Peyer's patch (tissue), 4 donors: Measurements from ENCODE around the gene ATF6B. TPM values are rescaled to one million over a fixed set of nuclear protein-coding genes. Genes with fewer than 3 reads are reported as not detected.
A peak's percentile ranks its signal among the peaks of the same experiment; 100 is the strongest.

ENCODE experiments used
- DNase-seq, 3 donors: peaks; one replicate each; pipeline ENCODE4 v3.0.0-alpha.2; 2017 to 2019
- H3K27ac ChIP-seq, 4 donors: fragments of 200-600 bp; sonication (generic); one replicate each; pipeline ENCODE4 v1.5.1; 2016 to 2019
- H3K27me3 ChIP-seq, 2 donors: fragments of 200-600 bp; sonication (generic); one replicate each; pipeline ENCODE4 v1.5.1; 2019
- H3K36me3 ChIP-seq, 3 donors: fragments of 200-600 bp; sonication (generic); one replicate each; pipeline ENCODE4 v1.5.1; 2016 to 2019
- H3K4me1 ChIP-seq, 4 donors: fragments of 200-600 bp; sonication (generic); one replicate each; pipeline ENCODE4 v1.5.1; 2016 to 2019
- H3K4me3 ChIP-seq, 4 donors: fragments of 200-600 bp; sonication (generic); 1 replicate in 3 of 4; 2 replicates in 1 of 4; pipeline ENCODE4 v1.5.1; 2016 to 2019; ENCODE audit warnings: mild to moderate bottlenecking in 1 of 4
- H3K9me3 ChIP-seq, 4 donors: fragments of 200-600 bp; sonication (generic); one replicate each; pipeline ENCODE4 v1.5.1; 2016 to 2019; ENCODE audit warnings: mild to moderate bottlenecking in 1 of 4
- CTCF ChIP-seq, 6 experiments: fragments of 450-650 bp in 4 of 6; fragments of 200-600 bp in 2 of 6; sonication (generic) in 1 of 6; IDR thresholded peaks; one replicate each; pipeline ENCODE4 v1.5.1; 2017 to 2019; ENCODE audit warnings: antibody characterized with exemption in 6 of 6, mild to moderate bottlenecking in 3 of 6, moderate library complexity in 1 of 6
- POLR2A ChIP-seq, 2 donors: fragments of 450-650 bp; IDR thresholded peaks; one replicate each; pipeline ENCODE4 v1.5.1; 2017; ENCODE audit warnings: antibody characterized with exemption in 2 of 2, mild to moderate bottlenecking in 2 of 2, moderate library complexity in 2 of 2
- total RNA-seq, 4 donors: library from RNA; depleted of rRNA; stranded (reverse); fragments of >200 nt; gene quantifications; one replicate each; pipeline ENCODE4 v1.1.0, GENCODE V29; 2016

The ATF6B gene
- total RNA-seq, 4 donors from 2014 or later = 75.3 to 408 (median 156) TPM

- no peak for DNase-seq
- Histone ChIP-seq H3K36me3 (peaks cover 0 to 19% (median 0%) of the 10 kb centered on the region in 3 donors), H3K4me3 (no peak overlapping the region), H3K4me1 (peaks cover 0 to 39% (median 2%) of the 10 kb centered on the region in 4 donors), H3K27ac (peak overlapping the region; percentile 38 to 83 (median 66)), H3K9me3 (no peaks in the 10 kb centered on the region), H3K27me3 (no peaks in the 10 kb centered on the region)
- TF ChIP-seq POLR2A (IDR thresholded peaks at IDR 0.05) = no peak
- no peak for TF ChIP-seq CTCF (IDR thresholded peaks at IDR 0.05)
These were observed 16.5 kb downstream of the ATF6B start for GRCh38 chr6:32111424-32112066.

- TF ChIP-seq CTCF (IDR thresholded peaks at IDR 0.05) (no peak), POLR2A (IDR thresholded peaks at IDR 0.05) (no peak)
- peaks cover 0 to 10% (median 0%) of the 10 kb centered on the region in 3 donors for H3K36me3 ChIP-seq
- no peaks in the 10 kb centered on the region for H3K9me3 ChIP-seq
- H3K4me1 ChIP-seq = peaks cover 0 to 39% (median 2%) of the 10 kb centered on the region in 4 donors
- H3K27ac ChIP-seq = peak overlapping the region; percentile 38 to 83 (median 66)
- no peak for DNase-seq
- H3K4me3 ChIP-seq = no peak overlapping the region
- no peaks in the 10 kb centered on the region for H3K27me3 ChIP-seq
These were observed 17.4 kb downstream of the ATF6B start for GRCh38 chr6:32110632-32111031.

GRCh38 chr6:32109765-32110160 is 18.3 kb downstream of the ATF6B start:
- TF ChIP-seq CTCF (IDR thresholded peaks at IDR 0.05) (no peak), POLR2A (IDR thresholded peaks at IDR 0.05) (no peak)
- Histone ChIP-seq H3K27ac (peak overlapping the region; percentile 54 to 83 (median 72)), H3K4me1 (peaks cover 0 to 39% (median 2%) of the 10 kb centered on the region in 4 donors)

GRCh38 chr6:32109114-32109764 is 18.8 kb downstream of the ATF6B start, which contains the start of gene TNXB:
Gene TNXB (minus strand): TSS chr6:32109338. CDS start chr6:32098198, 11,140 bp downstream.
- H3K36me3 ChIP-seq = no peaks in the 10 kb centered on the region
- H3K27ac ChIP-seq = peak within 1 kb of the TSS; percentile 66 to 83 (median 74)
- peak within 1 kb of the TSS; percentile 20 to 46 (median 31) for H3K4me3 ChIP-seq
- DNase-seq = no peak
- no peak for TF ChIP-seq POLR2A (IDR thresholded peaks at IDR 0.05)
- TF ChIP-seq CTCF (IDR thresholded peaks at IDR 0.05) = no peak
- peaks cover 0 to 36% (median 2%) of the 10 kb centered on the region in 4 donors for H3K4me1 ChIP-seq
- no peaks in the 10 kb centered on the region for H3K27me3 ChIP-seq
- no peaks in the 10 kb centered on the region for H3K9me3 ChIP-seq

More at GRCh38 chr6:32109765-32110160, 18.3 kb downstream of the ATF6B start:
- DNase-seq = no peak
- Histone ChIP-seq H3K36me3 (peaks cover 0 to 2% (median 0%) of the 10 kb centered on the region in 3 donors), H3K4me3 (peak overlapping the region in 1 of 4 donors; percentile 46), H3K9me3 (no peaks in the 10 kb centered on the region), H3K27me3 (no peaks in the 10 kb centered on the region)

- H3K36me3 ChIP-seq = no peaks in the 10 kb centered on the region
- TF ChIP-seq CTCF (IDR thresholded peaks at IDR 0.05) (no peak), POLR2A (IDR thresholded peaks at IDR 0.05) (no peak)
- no peak for DNase-seq
- peak overlapping the region; percentile 66 to 83 (median 74) for H3K27ac ChIP-seq
- H3K4me1 ChIP-seq = peaks cover 0 to 35% (median 2%) of the 10 kb centered on the region in 4 donors
- H3K27me3 ChIP-seq = no peaks in the 10 kb centered on the region
- peak overlapping the region; percentile 20 to 46 (median 31) for H3K4me3 ChIP-seq
- no peaks in the 10 kb centered on the region for H3K9me3 ChIP-seq
These were observed 19.3 kb downstream of the ATF6B start for GRCh38 chr6:32108727-32109113.
